Endometrial microvascular endothelial cells (primary cell): Measurements from ENCODE around the gene BIRC2. TPM values are rescaled to one million over a fixed set of nuclear protein-coding genes. Genes with fewer than 3 reads are reported as not detected.
"Not testable (repeated sequence)": the region's sequence is repeated elsewhere in the genome, so short reads cannot be mapped to it uniquely, and the experiment has no call there.

Experiments used
- in situ Hi-C: cut with HindIII; loops from 2 replicates; pipeline ENCODE4 v1.10.0; 2017; ENCODE audit warnings: low sequenced_read_pairs, low pct_unique_long_range_greater_than_20kb; ENCODE audit errors: inconsistent ontology term
- total RNA-seq: library from RNA; depleted of rRNA; stranded (reverse); fragments of >200 nt; gene quantifications from one replicate; pipeline ENCODE4 v1.2.3, GENCODE V29; 2015; ENCODE audit errors: inconsistent ontology term

Gene BIRC2
- total RNA-seq: 48.8 TPM

GRCh38 chr11:102346748-102347461, at the start of gene BIRC2:
TSS of gene BIRC2 (plus strand) at chr11:102347214. CDS start at chr11:102349855, 2,641 bp downstream.
- in situ Hi-C loops: no loop called here

GRCh38 chr11:102300837-102301236, 46.2 kb upstream of the BIRC2 start:
- in situ Hi-C loops: not testable (repeated sequence)

GRCh38 chr11:102302241-102302640, 44.8 kb upstream of the BIRC2 start:
- in situ Hi-C loops: no loop called here

GRCh38 chr11:102304686-102305085, 42.3 kb upstream of the BIRC2 start:
- in situ Hi-C loops: no loop called here

- in situ Hi-C loops: no loop called here
Observed at GRCh38 chr11:102305352-102306047, 41.5 kb upstream of the BIRC2 start.

GRCh38 chr11:102306048-102306597, 40.9 kb upstream of the BIRC2 start:
- in situ Hi-C loops: no loop called here

- in situ Hi-C loops: no loop called here
Observed at GRCh38 chr11:102306817-102307726, 39.9 kb upstream of the BIRC2 start.

GRCh38 chr11:102307727-102308038, 39.3 kb upstream of the BIRC2 start:
- in situ Hi-C loops: no loop called here

GRCh38 chr11:102309621-102310541, 37.1 kb upstream of the BIRC2 start:
- in situ Hi-C loops: no loop called here

- in situ Hi-C loops: no loop called here
Observed at GRCh38 chr11:102312667-102313066, 34.3 kb upstream of the BIRC2 start.

GRCh38 chr11:102313238-102313940, 33.6 kb upstream of the BIRC2 start:
- in situ Hi-C loops: no loop called here

- in situ Hi-C loops: no loop called here
Observed at GRCh38 chr11:102314784-102315183, 32.2 kb upstream of the BIRC2 start.

- in situ Hi-C loops: no loop called here
Observed at GRCh38 chr11:102316346-102316904, 30.6 kb upstream of the BIRC2 start.

GRCh38 chr11:102317099-102317767, 29.8 kb upstream of the BIRC2 start, which contains the start of gene BIRC3:
TSS of gene BIRC3 (plus strand) at chr11:102317484. CDS start at chr11:102324510, 7,026 bp downstream.
- in situ Hi-C loops: no loop called here

- in situ Hi-C loops: no loop called here
Observed at GRCh38 chr11:102317768-102318103, 29.3 kb upstream of the BIRC2 start.

GRCh38 chr11:102318469-102318868, 28.5 kb upstream of the BIRC2 start:
- in situ Hi-C loops: no loop called here

- in situ Hi-C loops: no loop called here
Observed at GRCh38 chr11:102319544-102319943, 27.5 kb upstream of the BIRC2 start.
